Left kidney (tissue), 2 donors: ENCODE measurements around the gene LIMK2. TPM values are rescaled to one million over a fixed set of nuclear protein-coding genes. Genes with fewer than 3 reads are reported as not detected.
A peak's percentile ranks its signal among the peaks of the same experiment; 100 is the strongest.
"Not testable (repeated sequence)": the region's sequence is repeated elsewhere in the genome, so short reads cannot be mapped to it uniquely, and the experiment has no call there.

ENCODE experiments used
- DNase-seq: peaks from one replicate; pipeline ENCODE4 v3.0.0-alpha.2; 2013
- polyA plus RNA-seq: library from polyadenylated mRNA; unstranded; fragments of 120-200 nt; gene quantifications from one replicate; pipeline ENCODE4 v1.2.1, GENCODE V29; 2013; ENCODE audit not compliant: insufficient read length

LIMK2 gene
- polyA plus RNA-seq, 1 donor: 50.4 TPM

DNA sequence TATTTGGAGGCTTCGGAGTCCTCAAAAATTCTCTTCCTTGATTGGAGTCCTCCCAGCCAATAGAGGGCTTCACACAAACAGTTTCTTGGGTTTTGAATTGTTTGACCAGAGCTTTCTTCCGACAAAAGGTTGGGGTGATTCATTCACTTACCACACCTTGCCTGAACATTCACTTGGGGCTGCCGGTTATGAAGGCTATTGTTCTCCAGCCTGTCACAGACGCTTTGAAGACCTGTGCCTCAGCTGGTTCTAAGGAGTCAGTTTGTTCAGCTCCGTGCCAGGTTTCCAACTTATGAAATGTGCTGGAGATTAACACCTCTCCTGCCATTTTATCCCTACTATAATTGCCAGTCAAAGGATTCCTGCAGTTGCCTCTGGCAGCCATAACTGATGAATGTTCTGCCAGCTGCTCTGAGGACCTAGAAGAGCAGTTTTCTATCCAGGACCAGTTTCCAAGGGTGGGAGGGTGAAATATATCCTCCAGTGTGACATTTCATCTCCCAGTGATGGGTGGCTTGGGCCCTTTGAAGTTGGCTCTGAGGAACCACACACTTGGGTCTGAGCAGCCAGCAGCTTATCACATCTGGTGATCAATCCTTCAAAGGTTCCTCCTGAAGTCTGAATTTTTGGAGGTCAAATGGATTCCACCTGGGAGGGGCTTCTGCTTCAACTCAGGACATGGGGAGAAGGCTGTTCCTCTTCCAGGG lies 31.4 kb downstream of the LIMK2 start:
- no peak for DNase-seq

GRCh38 chr22:31244046-31244942 lies 32.2 kb downstream of the LIMK2 start:
- no peak for DNase-seq

DNA sequence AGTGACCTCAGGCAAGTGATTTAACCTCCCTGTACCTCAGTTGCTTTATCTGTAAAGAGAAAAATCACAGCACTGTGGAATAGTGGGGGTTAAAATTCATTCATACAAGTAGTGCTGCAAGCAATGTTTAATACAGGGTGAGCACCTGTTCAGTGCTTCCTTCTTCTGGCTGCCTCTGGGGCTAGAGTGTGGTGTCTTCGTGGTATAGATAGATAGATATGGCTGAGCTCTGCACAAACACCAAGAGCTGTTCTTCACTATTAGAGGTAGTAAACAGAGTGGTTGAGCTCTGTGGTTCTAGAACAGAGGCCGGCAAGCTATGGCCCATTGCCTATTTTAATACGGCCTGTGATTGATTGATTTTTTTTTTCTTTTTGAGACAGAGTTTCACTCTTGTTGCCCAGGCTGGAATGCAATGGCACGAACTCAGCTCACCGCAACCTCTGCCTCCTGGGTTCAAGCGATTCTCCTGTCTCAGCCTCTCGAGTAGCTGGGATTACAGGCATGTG lies 32.9 kb downstream of the LIMK2 start:
- no peak for DNase-seq

GRCh38 chr22:31245998-31246397 lies 33.9 kb downstream of the LIMK2 start:
- DNase-seq: not testable (repeated sequence)

DNA sequence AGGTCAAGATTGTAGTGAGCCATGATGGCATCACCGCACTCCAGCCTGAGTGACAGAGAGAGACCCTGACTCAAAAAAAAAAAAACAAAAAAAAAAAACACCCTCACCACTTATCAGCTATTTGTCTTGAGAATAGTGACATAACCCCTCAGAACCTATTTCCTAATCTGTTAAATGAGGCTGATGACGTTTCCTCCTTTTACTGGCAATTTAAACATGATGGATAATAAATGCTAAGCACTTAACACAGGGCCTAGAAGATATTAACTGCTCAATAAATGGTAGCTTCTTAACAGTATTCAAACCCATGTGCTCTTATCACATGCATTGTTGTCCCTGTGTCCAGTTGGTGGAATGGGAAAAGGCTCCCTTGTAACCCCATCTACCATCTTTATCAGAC lies 34.6 kb downstream of the LIMK2 start:
- no peak for DNase-seq

GRCh38 chr22:31247726-31248125 lies 35.6 kb downstream of the LIMK2 start:
- no peak for DNase-seq

DNA sequence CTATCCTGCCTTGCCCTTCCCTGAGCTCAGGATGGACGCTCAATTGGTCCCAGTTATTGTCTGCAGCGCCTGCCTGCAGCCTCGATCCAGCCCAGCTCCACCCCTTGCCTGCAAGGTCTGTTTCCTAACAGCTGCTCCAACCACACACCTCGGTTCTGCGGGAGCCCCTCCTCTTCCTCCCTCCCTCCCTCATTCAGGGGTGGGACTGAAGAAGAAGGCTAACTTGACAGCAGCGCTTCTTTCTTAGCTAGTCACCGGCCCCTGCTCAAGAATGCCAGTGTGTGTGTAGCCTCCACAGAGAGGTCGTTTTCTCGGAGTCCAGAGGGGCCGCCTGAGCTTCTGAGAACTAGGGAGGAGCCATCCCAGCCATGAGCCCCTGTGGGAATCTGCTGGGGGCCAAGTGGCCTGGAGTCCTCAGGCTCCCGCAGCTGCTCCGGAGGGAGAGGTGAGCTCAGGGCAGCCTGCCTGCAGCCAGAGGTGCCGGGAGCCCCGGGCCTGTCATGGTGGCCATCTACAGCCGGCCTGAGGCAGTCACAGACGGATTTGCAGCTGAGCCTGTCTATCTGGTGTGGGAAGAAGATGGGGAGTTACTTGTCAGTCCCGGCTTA lies 36.1 kb downstream of the LIMK2 start:
- peak; percentile 76 for DNase-seq

DNA sequence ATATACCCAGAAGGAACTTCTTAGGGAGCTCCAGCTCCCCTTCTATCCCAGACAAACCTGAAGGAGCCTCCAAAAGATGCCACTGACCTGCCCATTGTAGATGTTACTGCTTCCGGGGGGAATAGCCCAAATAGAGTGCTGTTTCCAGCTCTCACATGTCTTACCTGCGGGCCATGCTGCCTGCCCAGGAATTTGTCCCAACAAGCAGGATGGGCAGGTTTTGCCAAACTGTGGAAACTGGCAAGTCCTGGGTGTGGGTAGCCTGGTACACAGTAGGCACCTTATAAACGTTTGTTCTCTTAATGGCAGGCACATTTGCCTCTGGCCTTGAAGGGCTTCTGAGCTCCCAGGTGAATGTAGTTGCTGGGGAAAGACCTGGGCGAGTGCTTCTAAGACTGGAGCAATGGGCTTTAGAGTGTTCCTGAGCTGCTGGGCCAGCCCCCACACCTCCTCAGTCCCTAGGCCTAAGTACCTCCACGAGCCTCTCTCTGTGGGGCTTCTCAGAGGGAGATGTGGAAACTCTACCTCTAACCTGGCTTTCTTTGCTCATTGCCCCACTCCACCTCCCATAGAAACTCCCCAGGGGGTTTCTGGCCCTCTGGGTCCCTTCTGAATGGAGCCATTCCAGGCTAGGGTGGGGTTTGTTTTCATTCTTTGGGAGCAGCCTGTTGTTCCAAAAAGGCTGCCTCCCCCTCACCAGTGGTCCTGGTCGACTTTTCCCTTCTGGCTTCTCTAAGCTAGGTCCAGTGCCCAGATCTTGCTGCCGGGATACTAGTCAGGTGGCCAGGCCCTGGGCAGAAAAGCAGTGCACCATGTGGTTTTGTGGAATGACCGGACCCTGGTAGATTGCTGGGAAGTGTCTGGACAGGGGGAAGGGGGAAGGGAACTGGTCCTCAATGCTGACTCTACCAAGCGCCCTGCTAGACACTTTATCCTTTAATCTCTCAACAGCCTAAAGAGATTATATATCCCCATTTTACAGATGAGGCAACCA lies 37.2 kb downstream of the LIMK2 start:
- DNase-seq: no peak

DNA sequence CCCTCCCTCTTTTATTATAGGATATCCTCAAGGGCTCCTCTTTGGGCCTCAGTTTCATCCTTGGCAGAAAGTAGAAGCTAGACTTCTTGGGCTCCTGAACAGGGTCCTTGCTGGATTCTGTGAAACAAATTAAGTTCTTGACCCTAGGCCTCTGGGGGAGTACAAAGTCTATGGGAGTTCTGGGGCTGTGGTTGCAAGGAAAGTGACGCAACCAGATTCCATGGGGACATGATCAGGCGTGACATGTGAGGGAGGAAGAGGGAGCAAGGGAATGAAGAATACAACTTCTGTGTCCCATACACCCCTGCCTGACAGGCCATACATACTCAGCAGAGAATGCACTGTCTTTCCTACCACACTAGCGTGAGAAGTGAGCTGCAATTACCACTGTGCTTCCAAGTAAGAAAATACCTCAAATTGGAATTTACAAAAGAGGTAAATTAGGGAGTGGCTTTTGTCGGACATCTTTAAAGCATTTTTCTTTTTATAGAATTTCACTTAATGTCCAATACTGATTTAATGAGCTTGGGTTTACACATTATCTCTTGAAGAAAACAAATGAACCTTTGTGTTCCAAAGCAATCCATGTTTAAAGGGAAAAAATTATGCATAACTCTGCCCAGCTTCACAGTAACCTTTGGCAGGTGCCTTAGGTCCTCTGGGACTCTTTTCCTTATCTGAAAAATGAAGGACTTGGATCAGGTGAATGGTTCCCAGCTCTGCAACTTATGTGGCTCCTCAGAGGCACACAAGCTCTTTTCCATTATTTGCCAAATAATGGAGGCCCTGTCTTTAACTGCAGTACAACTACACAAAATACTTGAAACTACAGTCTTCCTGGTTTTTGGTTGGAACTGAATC lies 38.9 kb downstream of the LIMK2 start:
- no peak for DNase-seq

DNA sequence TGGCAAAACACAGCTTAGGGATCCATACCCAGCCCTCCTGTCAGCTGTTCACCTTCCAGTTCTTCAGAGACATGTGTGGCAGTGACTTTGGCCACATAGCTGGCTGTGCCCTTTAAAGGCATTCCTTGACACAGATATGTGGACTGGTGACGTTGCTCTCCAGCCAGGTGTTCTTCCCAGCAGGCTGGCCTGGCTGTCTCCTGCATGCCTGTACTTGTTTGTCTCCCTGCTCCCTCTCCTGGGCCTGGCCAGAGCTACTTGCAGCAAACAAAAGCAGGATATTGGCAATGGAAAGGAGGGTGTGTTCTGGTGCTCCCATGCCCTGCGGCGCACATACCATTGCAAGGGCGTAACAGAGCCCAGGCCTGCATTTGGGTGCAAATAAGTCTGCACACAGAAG lies 41.9 kb downstream of the LIMK2 start:
- DNase-seq: no peak

- DNase-seq: no peak
Measured at GRCh38 chr22:31259798-31260473, 47.8 kb downstream of the LIMK2 start.

- no peak for DNase-seq
Measured at GRCh38 chr22:31260474-31260856, 48.4 kb downstream of the LIMK2 start.

- no peak for DNase-seq
Measured at GRCh38 chr22:31262312-31263133, 50.4 kb downstream of the LIMK2 start.

DNA sequence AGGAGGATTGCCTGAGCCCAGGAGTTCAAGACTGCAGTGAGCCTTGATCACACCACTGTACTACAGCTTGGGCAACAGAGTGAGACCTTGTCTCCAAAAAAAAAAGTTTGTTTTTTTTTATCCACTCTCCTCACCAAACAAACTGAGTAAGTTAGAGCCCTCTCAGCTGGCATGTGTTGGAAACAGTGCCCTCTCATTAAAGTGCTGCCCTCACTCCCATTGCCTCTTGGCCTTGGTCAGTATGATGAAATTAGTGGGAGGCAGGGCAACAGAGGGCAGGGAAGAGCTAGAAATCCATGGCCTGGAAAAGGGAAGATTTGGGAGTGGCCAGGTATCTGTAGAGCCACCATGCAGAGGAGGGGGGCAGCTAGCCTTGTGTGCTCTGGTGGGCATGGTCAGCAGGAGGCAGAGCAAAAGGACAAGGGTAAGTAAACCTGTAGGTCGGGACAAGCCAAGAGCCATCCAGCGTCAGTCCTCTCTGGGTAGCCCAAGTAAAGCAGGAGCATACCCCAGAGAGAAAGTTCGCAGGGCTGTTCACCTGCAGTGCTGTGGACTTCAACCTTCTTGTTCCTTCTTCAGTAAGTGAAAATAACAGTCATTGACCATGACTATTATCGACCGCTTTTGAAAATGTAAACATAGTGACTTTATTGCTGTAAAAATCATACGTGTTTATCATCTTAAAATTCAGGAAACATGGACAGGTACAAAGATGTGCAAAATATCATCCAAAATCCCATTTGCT lies 52.0 kb downstream of the LIMK2 start:
- DNase-seq: no peak

DNA sequence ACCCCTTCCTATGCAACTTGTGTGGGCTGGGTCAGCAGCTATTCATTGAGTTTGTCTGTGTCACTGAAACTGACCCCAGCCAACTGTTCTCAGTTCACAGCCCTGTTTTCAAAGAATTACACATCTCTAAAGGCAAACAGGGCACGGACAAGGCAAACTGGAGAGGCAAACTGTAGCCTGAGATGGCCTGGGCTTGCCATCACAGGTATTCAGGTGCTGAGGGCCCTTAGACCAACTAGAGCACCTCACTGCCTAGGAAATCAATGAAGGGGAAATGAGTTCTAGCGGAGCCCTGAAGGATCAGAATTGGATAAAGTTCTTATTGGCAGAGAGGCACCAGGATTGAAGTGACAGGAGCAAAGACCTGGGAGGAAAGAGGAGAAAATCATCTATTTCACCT lies 56.2 kb downstream of the LIMK2 start:
- no peak for DNase-seq

- DNase-seq: no peak
Measured at GRCh38 chr22:31269892-31270579, 57.9 kb downstream of the LIMK2 start.

DNA sequence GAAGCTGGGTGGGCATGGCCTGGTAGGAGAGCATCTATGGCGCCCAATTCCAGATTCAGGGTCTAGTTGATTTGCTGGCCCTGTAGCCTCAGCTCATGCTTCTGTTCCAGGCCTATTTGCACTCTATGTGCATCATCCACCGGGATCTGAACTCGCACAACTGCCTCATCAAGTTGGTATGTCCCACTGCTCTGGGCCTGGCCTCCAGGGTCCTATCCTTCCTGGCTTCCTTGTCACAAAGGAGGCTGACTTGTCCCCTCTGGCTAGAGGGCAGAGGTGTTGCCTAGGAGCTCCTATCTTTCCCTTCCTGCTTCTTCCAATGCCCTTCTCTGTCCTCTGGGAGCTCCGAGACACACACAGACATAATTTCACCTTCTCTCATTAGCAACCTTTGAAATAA lies 58.9 kb downstream of the LIMK2 start:
- no peak for DNase-seq

GRCh38 chr22:31271485-31271884 lies 59.4 kb downstream of the LIMK2 start:
- DNase-seq: peak; percentile 41
